PC-9 (cell line): ENCODE measurements around the gene KRTAP9-3. TPM values are rescaled to one million over a fixed set of nuclear protein-coding genes. Genes with fewer than 3 reads are reported as not detected.
"Not testable (repeated sequence)": the region's sequence is repeated elsewhere in the genome, so short reads cannot be mapped to it uniquely, and the experiment has no call there.

Experiments
- BruUV-seq: library from RNA; stranded (reverse); fragments of 400-500 nt; replicated peaks from 2 replicates; lab custom pipeline; 2021; lab: Mats Ljungman, UMichigan
- CTCF ChIA-PET: fragments of 300-600 bp; sonication (Branson Sonifier 250); formaldehyde crosslinking; loops from one replicate; lab custom pipeline; 2022; ENCODE audit warnings: antibody characterized with exemption; lab: Charles Lee
- POLR2A ChIA-PET: fragments of 300-600 bp; sonication (Branson Sonifier 250); formaldehyde crosslinking; loops from one replicate; lab custom pipeline; 2022; ENCODE audit warnings: antibody characterized with exemption; ENCODE audit not compliant: unreplicated experiment; lab: Charles Lee
- DNase-seq, 2 experiments: peaks; one replicate each; pipeline versions ENCODE4 v3.0.0 to v3.0.0-alpha.2; 2015 to 2022; ENCODE audit warnings: mixed read lengths in 1 of 2
- H2AFZ ChIP-seq: fragments of 200-600 bp; sonication (generic); 2 replicates; pipeline ENCODE4 v1.8.1; 2017; ENCODE audit warnings: antibody characterized with exemption
- H3F3A ChIP-seq: fragments of 200-600 bp; sonication (generic); 2 replicates; pipeline ENCODE4 v1.8.1; 2017; ENCODE audit warnings: antibody characterized with exemption, mild to moderate bottlenecking, low read depth; ENCODE audit not compliant: insufficient read depth
- H3K27ac ChIP-seq: fragments of 200-600 bp; sonication (generic); 2 replicates; pipeline ENCODE4 v1.6.1; 2016; ENCODE audit warnings: mixed run types
- H3K27me3 ChIP-seq: fragments of 200-600 bp; sonication (generic); 2 replicates; pipeline ENCODE4 v1.6.1; 2016; ENCODE audit warnings: low read depth, mixed run types; ENCODE audit not compliant: insufficient read depth
- H3K36me3 ChIP-seq: fragments of 200-600 bp; sonication (generic); 2 replicates; pipeline ENCODE4 v1.6.1; 2016; ENCODE audit warnings: low read depth, mixed run types
- H3K4me1 ChIP-seq: fragments of 200-600 bp; sonication (generic); replicated peaks from 2 replicates; pipeline ENCODE4 v1.6.1; 2016; ENCODE audit warnings: mixed run types; ENCODE audit not compliant: insufficient read depth
- H3K4me2 ChIP-seq: fragments of 200-600 bp; sonication (generic); 2 replicates; pipeline ENCODE4 v1.6.1; 2017; ENCODE audit warnings: mixed run types
- H3K4me3 ChIP-seq: fragments of 200-600 bp; sonication (generic); 2 replicates; pipeline ENCODE4 v1.6.1; 2016; ENCODE audit warnings: mixed run types
- H3K79me2 ChIP-seq: fragments of 200-600 bp; sonication (generic); 2 replicates; pipeline ENCODE4 v1.6.1; 2017; ENCODE audit warnings: low read depth, mixed run types
- H3K9me2 ChIP-seq: fragments of 200-600 bp; sonication (generic); 2 replicates; pipeline ENCODE4 v1.8.1; 2017; ENCODE audit warnings: mild to moderate bottlenecking; ENCODE audit not compliant: insufficient read depth
- H3K9me3 ChIP-seq: fragments of 200-600 bp; sonication (generic); 2 replicates; pipeline ENCODE4 v1.8.1; 2016; ENCODE audit warnings: low read depth; ENCODE audit not compliant: insufficient read depth
- H4K20me1 ChIP-seq: fragments of 200-600 bp; sonication (generic); 2 replicates; pipeline ENCODE4 v1.8.1; 2017; ENCODE audit not compliant: insufficient read depth
- EZH2 ChIP-seq: fragments of 200-600 bp; sonication (generic); IDR thresholded peaks from 2 replicates; pipeline ENCODE4 v1.8.0; 2017; ENCODE audit warnings: antibody characterized with exemption, low read depth
- intact Hi-C: fragments of 100-400 bp; cut with micrococcal nuclease; formaldehyde crosslinking; loops from one replicate; pipeline ENCODE4 v1.10.0; 2022; ENCODE audit not compliant: unreplicated experiment
- total RNA-seq: library from RNA; stranded (reverse); gene quantifications from 2 replicates; pipeline ENCODE4 v1.2.3, GENCODE V29; 2021
- TF ChIP-seq, protein P1 (sequence below): fragments of 200-600 bp; sonication (generic); conservative IDR thresholded peaks from 2 replicates; pipeline ENCODE4 v1.6.1; 2017; ENCODE audit warnings: mixed run types, antibody characterized with exemption, mild to moderate bottlenecking, moderate library complexity

The KRTAP9-3 gene
- total RNA-seq, 1 experiment from 2014 or later, result not detected

DNA sequence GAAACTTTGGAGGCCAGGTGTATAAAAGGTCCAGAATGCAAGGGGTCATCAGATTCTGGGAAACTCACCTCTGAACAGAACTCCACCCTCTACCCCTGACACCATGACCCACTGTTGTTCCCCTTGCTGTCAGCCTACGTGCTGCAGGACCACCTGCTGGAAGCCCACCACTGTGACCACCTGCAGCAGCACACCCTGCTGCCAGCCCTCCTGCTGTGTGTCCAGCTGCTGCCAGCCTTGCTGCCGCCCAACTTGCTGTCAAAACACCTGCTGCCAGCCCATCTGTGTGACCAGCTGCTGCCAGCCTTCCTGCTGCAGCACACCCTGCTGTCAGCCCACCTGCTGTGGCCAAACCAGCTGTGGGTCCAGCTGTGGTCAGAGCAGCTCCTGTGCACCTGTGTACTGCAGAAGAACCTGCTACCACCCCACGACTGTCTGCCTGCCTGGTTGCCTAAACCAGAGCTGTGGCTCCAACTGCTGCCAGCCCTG, 5.7 kb downstream of the KRTAP9-3 start, which contains the start of gene KRTAP9-8:
KRTAP9-8 (plus strand) TSS at position 51 of the 489 bp plus-strand sequence; CDS start at position 104, 53 bp downstream.
- H3K4me3 ChIP-seq, H3F3A ChIP-seq, H4K20me1 ChIP-seq, DNase-seq, H3K27me3 ChIP-seq, H3K4me2 ChIP-seq, intact Hi-C loops, H3K9me3 ChIP-seq, H2AFZ ChIP-seq, CTCF ChIA-PET, H3K36me3 ChIP-seq, BruUV-seq, POLR2A ChIA-PET, H3K4me1 ChIP-seq, H3K9me2 ChIP-seq, H3K79me2 ChIP-seq, H3K27ac ChIP-seq: not testable (repeated sequence)

DNA sequence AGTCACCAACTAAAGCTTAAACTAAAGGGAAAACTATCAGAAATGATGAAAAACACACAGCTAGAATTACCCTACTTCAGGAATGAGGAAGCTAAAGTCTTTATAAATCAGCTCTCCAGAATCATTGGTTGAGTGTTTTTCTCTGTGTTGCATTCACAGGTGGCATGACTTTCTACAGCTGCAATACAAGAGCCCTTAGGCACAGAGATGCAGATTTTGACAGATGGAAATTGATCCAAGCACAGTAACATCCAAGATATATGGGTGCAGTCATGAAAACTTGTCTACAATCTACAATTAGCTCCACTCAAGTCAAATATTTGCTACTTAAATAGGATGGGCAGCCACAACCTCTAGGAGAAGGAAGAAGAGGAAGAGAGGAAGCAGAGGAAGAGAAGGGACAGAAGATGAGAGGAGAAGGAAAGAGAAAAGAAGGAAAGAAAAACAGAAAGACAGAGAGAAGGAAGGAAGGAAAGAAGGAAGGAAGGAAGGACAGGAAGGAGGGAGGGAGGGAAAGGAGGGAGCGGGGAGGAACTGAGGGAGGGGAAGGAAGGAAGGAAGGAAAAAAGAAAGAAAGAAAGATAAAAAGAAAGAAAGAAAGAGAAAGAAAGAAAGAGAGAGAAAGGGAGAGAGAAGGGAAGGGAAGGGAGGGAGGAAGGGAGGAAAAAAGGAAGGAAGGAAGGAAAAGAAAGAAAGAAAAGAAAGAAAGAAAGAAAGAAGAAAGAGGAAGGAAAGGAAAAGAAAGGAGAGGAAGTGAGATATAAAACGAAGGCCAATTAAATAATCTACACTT, 14.9 kb downstream of the KRTAP9-3 start:
- H3K79me2 ChIP-seq, CTCF ChIA-PET: not testable (repeated sequence)

DNA sequence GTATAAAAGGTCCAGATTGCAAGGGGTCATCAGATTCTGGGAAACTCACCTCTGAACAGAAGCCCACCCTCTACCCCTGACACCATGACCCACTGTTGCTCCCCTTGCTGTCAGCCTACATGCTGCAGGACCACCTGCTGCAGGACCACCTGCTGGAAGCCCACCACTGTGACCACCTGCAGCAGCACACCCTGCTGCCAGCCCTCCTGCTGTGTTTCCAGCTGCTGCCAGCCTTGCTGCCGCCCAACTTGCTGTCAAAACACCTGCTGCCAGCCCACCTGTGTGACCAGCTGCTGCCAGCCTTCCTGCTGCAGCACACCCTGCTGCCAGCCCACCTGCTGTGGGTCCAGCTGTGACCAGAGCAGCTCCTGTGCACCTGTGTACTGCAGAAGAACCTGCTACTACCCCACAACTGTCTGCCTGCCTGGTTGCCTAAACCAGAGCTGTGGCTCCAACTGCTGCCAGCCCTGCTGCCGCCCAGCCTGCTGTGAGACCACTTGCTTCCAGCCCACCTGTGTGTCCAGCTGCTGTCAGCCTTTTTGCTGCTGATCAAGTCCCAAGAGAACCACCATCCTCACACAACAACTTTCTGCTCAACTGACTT, 17.5 kb downstream of the KRTAP9-3 start, which contains the start of gene KRTAP9-4:
KRTAP9-4 (plus strand) TSS at position 51 of the 604 bp plus-strand sequence; CDS start at position 85, 34 bp downstream.
- H3K9me3 ChIP-seq, DNase-seq, H3F3A ChIP-seq, H2AFZ ChIP-seq, H3K9me2 ChIP-seq, H3K4me3 ChIP-seq, H3K27ac ChIP-seq, BruUV-seq, intact Hi-C loops, H3K79me2 ChIP-seq, H3K27me3 ChIP-seq, H4K20me1 ChIP-seq, H3K4me2 ChIP-seq, H3K36me3 ChIP-seq, H3K4me1 ChIP-seq, CTCF ChIA-PET: not testable (repeated sequence)
- POLR2A ChIA-PET, result interaction anchor here (0.7 kb wide), 1 partner anchor 37 kb away, joined by 3 read pairs; no protein-coding TSS in a partner anchor

More for the DNA sequence above, 14.9 kb downstream of the KRTAP9-3 start:
- intact Hi-C loops, DNase-seq, H3K4me1 ChIP-seq, H3K9me2 ChIP-seq, H3K27me3 ChIP-seq, BruUV-seq, H3F3A ChIP-seq, H2AFZ ChIP-seq, H3K9me3 ChIP-seq, POLR2A ChIA-PET, H3K27ac ChIP-seq, H4K20me1 ChIP-seq, H3K4me3 ChIP-seq, H3K36me3 ChIP-seq, H3K4me2 ChIP-seq: not testable (repeated sequence)

DNA sequence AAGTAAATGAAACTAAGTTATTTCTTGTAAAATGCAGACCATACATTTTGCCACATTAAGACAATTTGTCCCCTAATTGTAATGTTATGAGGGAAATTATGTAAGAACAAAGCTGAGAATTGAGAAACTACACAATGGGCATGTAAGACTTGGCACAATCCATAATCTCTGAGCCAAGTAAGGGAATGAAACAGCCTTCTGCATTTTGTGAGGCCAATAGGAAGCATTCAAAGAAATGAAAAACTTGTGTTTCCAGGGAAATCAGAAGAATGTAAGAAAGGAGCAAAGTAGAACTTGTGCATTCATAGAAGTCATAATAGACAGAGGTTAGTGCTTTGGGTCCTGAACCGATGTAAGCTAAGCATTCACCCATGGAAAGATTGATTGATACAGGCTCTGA, 19.0 kb downstream of the KRTAP9-3 start:
- Histone ChIP-seq H3F3A (no peaks in the 10 kb centered on the region), H3K4me1 (0 out of 2 replicates have a peak, but pooled peaks cover 5% of the 10 kb centered on the region), H4K20me1 (no peaks in the 10 kb centered on the region), H3K9me2 (no peaks in the 10 kb centered on the region), H3K4me2 (no peak overlapping the region), H3K27me3 (no peaks in the 10 kb centered on the region), H3K36me3 (no peaks in the 10 kb centered on the region), H3K9me3 (no peaks in the 10 kb centered on the region), H3K79me2 (no peaks in the 10 kb centered on the region), H3K4me3 (no peak overlapping the region), H2AFZ (no peak overlapping the region), H3K27ac (no peak overlapping the region)
- intact Hi-C loops, result no loop called here
- no TSS peak for BruUV-seq
- TF ChIP-seq, protein P1, sequence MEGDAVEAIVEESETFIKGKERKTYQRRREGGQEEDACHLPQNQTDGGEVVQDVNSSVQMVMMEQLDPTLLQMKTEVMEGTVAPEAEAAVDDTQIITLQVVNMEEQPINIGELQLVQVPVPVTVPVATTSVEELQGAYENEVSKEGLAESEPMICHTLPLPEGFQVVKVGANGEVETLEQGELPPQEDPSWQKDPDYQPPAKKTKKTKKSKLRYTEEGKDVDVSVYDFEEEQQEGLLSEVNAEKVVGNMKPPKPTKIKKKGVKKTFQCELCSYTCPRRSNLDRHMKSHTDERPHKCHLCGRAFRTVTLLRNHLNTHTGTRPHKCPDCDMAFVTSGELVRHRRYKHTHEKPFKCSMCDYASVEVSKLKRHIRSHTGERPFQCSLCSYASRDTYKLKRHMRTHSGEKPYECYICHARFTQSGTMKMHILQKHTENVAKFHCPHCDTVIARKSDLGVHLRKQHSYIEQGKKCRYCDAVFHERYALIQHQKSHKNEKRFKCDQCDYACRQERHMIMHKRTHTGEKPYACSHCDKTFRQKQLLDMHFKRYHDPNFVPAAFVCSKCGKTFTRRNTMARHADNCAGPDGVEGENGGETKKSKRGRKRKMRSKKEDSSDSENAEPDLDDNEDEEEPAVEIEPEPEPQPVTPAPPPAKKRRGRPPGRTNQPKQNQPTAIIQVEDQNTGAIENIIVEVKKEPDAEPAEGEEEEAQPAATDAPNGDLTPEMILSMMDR, result no peak
- TF ChIP-seq EZH2, result no peak
- ChIA-PET POLR2A (no interaction called here), CTCF (no interaction called here)
- DNase-seq, result no peak
